NCI-H2171 treated with DMSO at 0.1 percent for 48 hours (cell line): Measurements from ENCODE around the gene GPRC5A.

Experiments
- DNase-seq: peaks from one replicate; lab custom pipeline; 2025; lab: John Stamatoyannopoulos, UW

The GPRC5A gene

GRCh38 chr12:12941450-12942350 is 50.3 kb downstream of the GPRC5A start:
- DNase-seq: no peak

- DNase-seq: no peak
Observed at GRCh38 chr12:12943586-12944260, 52.4 kb downstream of the GPRC5A start.

- DNase-seq: no peak
Observed at GRCh38 chr12:12945591-12945990, 54.2 kb downstream of the GPRC5A start.

- no peak for DNase-seq
Observed at GRCh38 chr12:12946686-12947355, 55.5 kb downstream of the GPRC5A start.

GRCh38 chr12:12947902-12948301 is 56.5 kb downstream of the GPRC5A start:
- no peak for DNase-seq

- DNase-seq: no peak
Observed at GRCh38 chr12:12951504-12951903, 60.1 kb downstream of the GPRC5A start.

GRCh38 chr12:12952036-12952435 is 60.7 kb downstream of the GPRC5A start, which contains the start of gene GPRC5D:
GPRC5D (minus strand) TSS chr12:12952170; CDS start chr12:12950384, 1,786 bp downstream.
- no peak for DNase-seq

GRCh38 chr12:12954356-12954755 is 63.0 kb downstream of the GPRC5A start:
- DNase-seq: no peak

- DNase-seq: no peak
Observed at GRCh38 chr12:12954878-12955625, 63.7 kb downstream of the GPRC5A start.

GRCh38 chr12:12958886-12959285 is 67.5 kb downstream of the GPRC5A start:
- DNase-seq: no peak

- DNase-seq: no peak
Observed at GRCh38 chr12:12960639-12961209, 69.4 kb downstream of the GPRC5A start.

- DNase-seq: no peak
Observed at GRCh38 chr12:12964255-12964654, 72.9 kb downstream of the GPRC5A start.

GRCh38 chr12:12965836-12966235 is 74.5 kb downstream of the GPRC5A start:
- DNase-seq: no peak
